Testis (tissue), 2 donors: ENCODE results near the gene ZBTB9.

Experiments used
- POLR2A ChIP-seq: fragments of 450-650 bp; IDR thresholded peaks from one replicate; pipeline ENCODE4 v1.6.1; 2017; ENCODE audit warnings: antibody characterized with exemption, mild to moderate bottlenecking, moderate library complexity
- TF ChIP-seq, protein P1 (sequence below), 3 experiments: fragments of 450-650 bp in 2 of 3; fragments of 200-600 bp in 1 of 3; sonication (generic) in 1 of 3; IDR thresholded peaks; one replicate each; pipeline ENCODE4 v1.5.1; 2016 to 2019; ENCODE audit warnings: antibody characterized with exemption in 3 of 3, mild to moderate bottlenecking in 2 of 3, moderate library complexity in 1 of 3

- TF ChIP-seq, protein P1, sequence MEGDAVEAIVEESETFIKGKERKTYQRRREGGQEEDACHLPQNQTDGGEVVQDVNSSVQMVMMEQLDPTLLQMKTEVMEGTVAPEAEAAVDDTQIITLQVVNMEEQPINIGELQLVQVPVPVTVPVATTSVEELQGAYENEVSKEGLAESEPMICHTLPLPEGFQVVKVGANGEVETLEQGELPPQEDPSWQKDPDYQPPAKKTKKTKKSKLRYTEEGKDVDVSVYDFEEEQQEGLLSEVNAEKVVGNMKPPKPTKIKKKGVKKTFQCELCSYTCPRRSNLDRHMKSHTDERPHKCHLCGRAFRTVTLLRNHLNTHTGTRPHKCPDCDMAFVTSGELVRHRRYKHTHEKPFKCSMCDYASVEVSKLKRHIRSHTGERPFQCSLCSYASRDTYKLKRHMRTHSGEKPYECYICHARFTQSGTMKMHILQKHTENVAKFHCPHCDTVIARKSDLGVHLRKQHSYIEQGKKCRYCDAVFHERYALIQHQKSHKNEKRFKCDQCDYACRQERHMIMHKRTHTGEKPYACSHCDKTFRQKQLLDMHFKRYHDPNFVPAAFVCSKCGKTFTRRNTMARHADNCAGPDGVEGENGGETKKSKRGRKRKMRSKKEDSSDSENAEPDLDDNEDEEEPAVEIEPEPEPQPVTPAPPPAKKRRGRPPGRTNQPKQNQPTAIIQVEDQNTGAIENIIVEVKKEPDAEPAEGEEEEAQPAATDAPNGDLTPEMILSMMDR (IDR thresholded peaks at IDR 0.05), result peak; percentile 27 to 39 (median 31)
- no peak for TF ChIP-seq POLR2A
These were observed 26.0 kb upstream of the ZBTB9 start for GRCh38 chr6:33428224-33428965.
